ENCODE data around the gene ASZ1. TPM values are rescaled to one million over a fixed set of nuclear protein-coding genes. Genes with fewer than 3 reads are reported as not detected.
A peak's percentile ranks its signal among the peaks of the same experiment; 100 is the strongest.
"Not testable (repeated sequence)": the region's sequence is repeated elsewhere in the genome, so short reads cannot be mapped to it uniquely, and the experiment has no call there.

The ASZ1 gene
- polyA plus RNA-seq (2013, experiment 1 of 2; ENCODE audit: insufficient read length): not detected
- polyA plus RNA-seq (2013, experiment 2 of 2; ENCODE audit: insufficient read length): not detected

- DNase-seq: no peak
These were observed at the start of gene ASZ1 for GRCh38 chr7:117427258-117427701. TSS of gene ASZ1 (minus strand) at chr7:117427493. CDS start at chr7:117427460, 33 bp downstream.

- no peak for DNase-seq
These were observed 49.4 kb upstream of the ASZ1 start for GRCh38 chr7:117476557-117477215.

GRCh38 chr7:117472335-117472734 lies 45.0 kb upstream of the ASZ1 start:
- no peak for DNase-seq

- no peak for DNase-seq
These were observed 43.5 kb upstream of the ASZ1 start for GRCh38 chr7:117470777-117471176.

GRCh38 chr7:117468174-117468573 lies 40.9 kb upstream of the ASZ1 start:
- DNase-seq: no peak

- DNase-seq: not testable (repeated sequence)
These were observed 33.5 kb upstream of the ASZ1 start for GRCh38 chr7:117460815-117461214.

- no peak for DNase-seq
These were observed 32.4 kb upstream of the ASZ1 start for GRCh38 chr7:117459735-117460134.

- DNase-seq: peak; percentile 30
These were observed 31.8 kb upstream of the ASZ1 start for GRCh38 chr7:117458977-117459583.

GRCh38 chr7:117448655-117449054 lies 21.4 kb upstream of the ASZ1 start:
- DNase-seq: no peak

- DNase-seq: no peak
These were observed 19.0 kb upstream of the ASZ1 start for GRCh38 chr7:117446220-117446815.

- no peak for DNase-seq
These were observed 17.9 kb upstream of the ASZ1 start for GRCh38 chr7:117445206-117445605.

GRCh38 chr7:117444646-117445045 lies 17.4 kb upstream of the ASZ1 start:
- DNase-seq: no peak

GRCh38 chr7:117435475-117436043 lies 8.3 kb upstream of the ASZ1 start:
- DNase-seq: no peak

- DNase-seq: no peak
These were observed 3.0 kb downstream of the ASZ1 start for GRCh38 chr7:117424090-117424829.

GRCh38 chr7:117414591-117414990 lies 12.7 kb downstream of the ASZ1 start:
- not testable (repeated sequence) for DNase-seq

- no peak for DNase-seq
These were observed 14.2 kb downstream of the ASZ1 start for GRCh38 chr7:117412946-117413559.

- DNase-seq: no peak
These were observed 14.9 kb downstream of the ASZ1 start for GRCh38 chr7:117412390-117412789.

- DNase-seq: no peak
These were observed 15.8 kb downstream of the ASZ1 start for GRCh38 chr7:117411539-117411938.

- no peak for DNase-seq
These were observed 18.5 kb downstream of the ASZ1 start for GRCh38 chr7:117408831-117409230.

- DNase-seq: no peak
These were observed 21.8 kb downstream of the ASZ1 start for GRCh38 chr7:117405519-117405918.

- DNase-seq: no peak
These were observed 23.6 kb downstream of the ASZ1 start for GRCh38 chr7:117403737-117404136.

- DNase-seq: peak; percentile 59
These were observed 25.2 kb downstream of the ASZ1 start for GRCh38 chr7:117402109-117402508.
